GM18858 (cell line): ENCODE results near the gene G6PD.
"Not testable (repeated sequence)": the region's sequence is repeated elsewhere in the genome, so short reads cannot be mapped to it uniquely, and the experiment has no call there.

Experiments
- ATAC-seq: cut with Tn5 transposase; IDR thresholded peaks from one replicate; pipeline ENCODE4 v1.9.1; 2021; ENCODE audit not compliant: unreplicated experiment

G6PD gene

DNA sequence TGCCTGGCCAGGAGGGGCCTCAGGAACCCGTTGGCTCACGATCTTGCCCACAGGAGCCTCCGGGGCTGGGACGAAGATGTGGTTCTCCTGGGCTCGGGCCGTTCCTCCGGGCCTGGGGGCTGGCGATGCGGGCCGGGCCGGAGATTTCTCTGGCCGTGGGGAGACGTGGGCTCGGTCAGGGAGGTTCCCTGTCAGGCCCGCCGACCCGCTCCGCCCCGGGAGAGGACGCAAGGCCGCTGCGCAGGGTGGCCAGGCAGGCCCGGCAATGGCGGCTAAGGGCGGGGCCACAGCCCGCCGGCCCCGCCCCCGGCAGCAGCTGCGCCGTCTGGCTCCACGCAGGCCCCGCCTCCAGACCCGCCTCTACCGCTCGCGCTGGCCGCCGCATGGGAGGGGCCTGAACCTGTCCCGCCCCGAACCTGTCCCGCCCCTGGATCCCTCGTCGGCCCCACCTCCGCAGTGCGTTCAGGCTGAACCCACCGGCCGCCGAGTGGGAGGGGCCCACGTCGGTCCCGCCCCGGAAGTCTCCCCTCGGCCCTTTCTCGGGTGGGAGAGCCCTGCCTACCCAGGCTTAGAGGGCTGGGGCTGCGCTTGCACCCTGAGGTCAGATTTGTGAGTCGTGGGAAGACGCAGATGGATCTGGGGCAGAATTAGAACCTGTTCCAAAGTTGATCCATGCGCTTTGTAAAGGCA is 30.5 kb downstream of the G6PD start, which contains the start of gene FAM3A:
Gene FAM3A, minus strand, starts transcription at position 267 of the 690 bp plus-strand sequence. CDS start 460 bp downstream, outside the sequence.
- peak; percentile 67 for ATAC-seq

DNA sequence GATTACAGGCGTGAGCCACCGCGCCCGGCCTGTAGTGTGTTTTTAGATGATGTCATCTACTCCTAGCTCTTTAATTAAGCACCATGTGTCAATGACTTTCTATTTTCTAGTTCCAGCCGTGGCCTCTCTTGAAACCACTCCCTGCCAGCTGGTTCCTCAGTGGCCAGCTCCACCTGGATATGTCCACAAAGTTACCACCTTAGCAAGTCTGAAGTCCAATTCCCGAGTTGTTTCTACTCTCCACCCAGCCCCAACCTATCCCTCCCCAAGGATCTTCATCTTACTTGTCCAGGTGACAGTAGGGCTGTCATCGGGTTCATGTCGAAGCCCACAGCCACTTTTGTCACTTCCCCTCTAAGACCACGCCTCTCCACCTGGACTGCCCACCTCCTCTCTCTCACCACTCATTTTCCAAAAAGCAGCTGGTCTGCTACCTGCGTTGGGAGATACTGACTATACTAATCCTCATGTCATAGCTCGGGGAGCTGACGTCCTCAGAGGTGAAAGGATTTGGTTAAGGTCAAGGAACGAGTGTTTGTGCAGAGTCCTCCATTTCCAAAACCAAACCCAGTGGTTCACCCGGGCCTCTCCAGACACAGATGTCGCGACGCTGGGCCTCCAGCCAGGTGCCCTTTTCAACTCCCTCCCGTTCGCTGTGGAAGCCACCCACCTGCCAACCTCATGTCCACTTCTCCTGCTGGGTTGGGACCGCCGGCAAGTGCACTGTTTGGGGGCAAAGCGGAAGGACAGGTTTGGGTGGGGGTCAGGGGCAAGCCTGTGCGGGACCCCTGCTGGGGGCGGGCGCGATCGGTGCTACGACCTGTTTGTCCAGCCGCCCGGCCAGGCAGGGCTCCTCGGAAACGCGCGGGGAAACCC is 31.3 kb downstream of the G6PD start:
- ATAC-seq = no peak

DNA sequence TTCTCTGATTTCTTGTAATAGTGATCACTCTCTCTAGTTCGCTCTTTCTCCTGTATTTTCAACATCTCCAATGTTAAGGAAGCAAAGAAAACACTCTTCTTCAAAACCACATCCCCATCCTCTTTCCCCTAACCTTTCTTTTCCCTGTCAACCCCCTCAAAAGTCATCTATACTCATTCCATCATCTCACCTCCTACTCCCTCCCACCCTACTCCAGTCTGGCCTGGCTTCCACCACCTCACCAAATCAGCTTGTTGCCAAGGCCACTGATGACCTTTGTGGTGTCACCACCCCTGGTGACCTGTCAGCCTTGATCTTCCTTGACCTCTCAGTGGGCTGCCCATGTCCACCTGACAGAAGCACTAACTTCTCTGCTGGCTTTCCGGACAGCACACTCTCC is 32.9 kb downstream of the G6PD start:
- ATAC-seq = no peak

DNA sequence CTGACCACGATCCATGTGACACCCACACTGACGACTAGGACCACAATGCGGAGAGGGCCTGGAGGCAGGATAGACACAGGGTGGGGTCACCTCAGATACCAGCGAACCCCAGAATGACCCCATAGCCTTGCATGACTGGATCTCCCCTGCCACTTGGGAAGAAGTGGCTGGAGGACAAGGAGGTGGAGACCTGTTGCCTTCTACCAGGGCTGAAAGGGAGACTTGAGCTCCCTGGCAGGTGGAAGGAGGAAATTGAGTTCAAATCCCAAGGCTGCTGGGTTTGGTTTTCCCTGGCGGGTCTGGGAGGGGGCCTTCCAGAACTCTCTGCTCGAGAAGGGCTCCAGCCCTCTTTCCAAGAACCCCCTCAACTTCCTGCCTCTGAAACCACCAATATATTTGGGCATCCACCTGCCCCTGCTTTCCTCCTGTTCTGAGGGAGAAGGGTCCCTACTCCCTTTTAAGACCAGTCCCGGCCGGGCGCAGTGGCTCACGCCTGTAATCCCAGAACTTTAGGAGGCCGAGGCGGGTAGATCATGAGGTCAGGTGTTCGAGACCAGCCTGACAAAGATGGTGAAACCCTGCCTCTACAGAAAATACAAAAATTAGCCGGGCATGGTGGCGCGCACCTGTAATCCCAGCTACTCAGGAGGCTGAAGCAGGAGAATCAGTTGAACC is 33.6 kb downstream of the G6PD start:
- ATAC-seq = no peak

DNA sequence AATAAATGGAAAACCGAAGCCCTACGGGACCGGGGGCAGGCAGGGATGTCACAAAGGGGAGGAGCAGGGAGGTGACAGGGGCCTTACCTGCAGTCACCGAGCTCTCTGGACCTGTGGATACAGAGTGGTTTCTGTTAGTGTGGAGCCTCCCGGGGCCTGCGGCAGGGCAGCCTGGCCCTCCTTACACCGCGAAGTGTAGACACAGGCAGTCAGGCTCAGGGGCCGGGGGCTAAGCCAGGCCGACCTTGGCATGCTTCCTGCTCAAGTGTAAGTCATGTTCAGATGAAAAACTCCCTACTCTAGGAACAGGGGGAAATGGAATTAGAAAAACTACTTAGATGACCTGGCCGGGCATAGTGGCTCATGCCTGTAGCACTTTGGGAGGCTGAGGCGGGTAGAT is 34.9 kb downstream of the G6PD start:
- ATAC-seq = no peak

DNA sequence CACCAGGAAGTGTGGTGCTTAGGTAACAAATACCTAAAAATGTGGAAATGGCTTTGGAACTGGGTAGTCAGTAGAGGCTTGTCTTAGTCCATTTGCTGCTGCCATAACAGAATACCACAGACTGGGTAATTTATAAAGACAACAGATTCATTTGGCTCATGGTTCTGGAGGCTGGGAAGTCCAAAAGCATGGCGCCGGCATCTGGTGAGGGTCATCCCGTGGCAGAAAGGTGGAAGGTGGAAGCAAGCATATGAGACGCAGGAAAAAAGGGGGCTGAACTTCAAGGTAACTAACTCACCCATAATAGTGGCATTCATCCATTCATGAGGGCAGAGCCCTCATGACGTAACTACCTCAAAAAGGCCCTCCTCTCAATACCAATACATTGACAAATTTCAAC is 37.2 kb downstream of the G6PD start:
- ATAC-seq = no peak

DNA sequence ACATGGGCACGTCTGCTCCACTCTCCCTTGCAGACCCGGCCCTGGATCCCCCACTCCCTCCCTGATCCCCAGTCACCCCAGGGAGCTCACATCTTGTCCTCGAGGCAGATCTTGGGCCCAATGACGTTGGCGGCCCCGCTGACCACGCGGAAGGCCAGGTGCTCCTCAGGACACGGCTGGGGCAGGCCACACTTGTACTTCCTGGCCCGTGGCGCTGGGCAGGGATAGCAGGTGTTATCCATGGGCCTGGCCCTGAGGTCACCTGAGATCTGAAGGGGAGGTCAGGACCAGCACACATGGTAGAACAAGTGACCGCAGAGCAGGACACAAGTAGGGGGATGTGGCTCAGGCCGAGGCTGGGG is 38.3 kb downstream of the G6PD start:
- no peak for ATAC-seq

DNA sequence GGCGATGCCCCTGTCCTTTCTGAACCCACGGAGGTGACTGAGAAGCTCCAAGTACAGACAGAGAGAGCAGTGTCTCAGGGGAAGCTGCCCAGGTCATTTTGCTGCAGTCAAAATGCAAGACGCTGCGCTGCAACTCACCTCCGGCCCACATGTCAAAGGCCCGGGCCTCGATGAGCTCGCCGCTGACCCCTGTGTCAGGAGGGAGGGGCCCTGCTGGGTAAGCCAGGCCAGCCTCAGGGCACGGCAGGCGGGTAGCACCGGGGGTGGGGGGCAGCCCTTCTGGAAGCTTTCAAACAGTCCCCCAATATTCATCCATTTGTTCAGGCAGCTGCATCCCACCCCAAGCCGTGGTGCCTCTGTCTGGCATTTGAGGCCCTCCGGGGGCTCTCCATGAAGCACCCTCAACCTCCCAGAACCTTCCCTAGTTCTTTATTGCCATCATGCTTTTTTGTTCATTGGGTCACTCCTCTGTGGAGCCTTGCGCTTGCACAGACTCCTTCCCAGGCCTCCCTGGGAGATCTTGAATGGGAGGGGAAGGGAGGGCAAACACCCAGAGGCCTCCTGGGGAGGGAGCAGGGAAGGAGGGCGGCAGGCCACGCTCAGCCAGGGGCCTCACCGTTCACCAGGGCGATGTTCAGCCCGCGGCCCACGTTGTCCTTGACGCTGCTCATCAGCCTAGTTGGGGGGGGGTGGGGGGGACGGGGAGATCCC is 38.8 kb downstream of the G6PD start:
- ATAC-seq = no peak

DNA sequence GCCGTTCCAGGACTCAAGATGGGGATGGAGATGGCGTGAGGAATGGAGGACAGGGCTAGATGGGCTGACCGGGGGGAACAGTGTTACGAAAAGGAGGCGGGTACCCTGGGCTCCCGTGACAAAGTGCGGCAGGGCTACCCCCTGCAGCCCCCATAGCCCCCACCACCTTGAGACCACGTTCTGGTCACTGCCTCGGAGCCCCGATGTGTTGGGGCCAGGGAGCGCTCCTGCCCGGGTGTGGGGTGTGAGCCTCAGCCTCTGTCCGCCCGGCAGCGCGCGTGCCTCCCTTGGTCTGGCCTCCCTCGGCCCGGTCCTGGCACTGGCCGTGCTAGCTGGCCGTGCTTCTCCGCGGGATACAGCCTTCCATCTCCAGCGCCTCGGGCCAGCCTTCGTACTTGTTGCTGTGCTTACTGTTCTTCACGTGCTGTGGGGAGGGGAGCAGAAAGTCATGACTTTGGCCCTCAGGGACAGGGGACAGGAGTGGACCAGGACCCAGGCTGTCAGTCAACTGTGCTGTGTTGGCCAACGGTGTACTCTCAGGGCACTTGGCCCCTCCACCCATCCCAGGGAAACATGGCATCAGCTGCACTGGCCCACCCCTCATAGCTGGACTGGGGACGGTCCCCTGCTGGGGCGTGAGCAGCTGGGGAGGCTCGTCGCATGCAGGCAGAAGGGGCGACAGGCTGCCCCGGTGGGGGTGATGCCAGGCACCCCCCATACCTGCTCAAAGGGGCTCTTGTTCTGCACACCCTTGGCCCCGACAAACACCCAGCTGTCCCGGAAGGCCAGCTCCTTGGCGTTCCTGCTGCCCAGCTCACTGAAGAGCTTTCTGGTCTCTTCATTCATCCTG is 39.9 kb downstream of the G6PD start:
- ATAC-seq = no peak

DNA sequence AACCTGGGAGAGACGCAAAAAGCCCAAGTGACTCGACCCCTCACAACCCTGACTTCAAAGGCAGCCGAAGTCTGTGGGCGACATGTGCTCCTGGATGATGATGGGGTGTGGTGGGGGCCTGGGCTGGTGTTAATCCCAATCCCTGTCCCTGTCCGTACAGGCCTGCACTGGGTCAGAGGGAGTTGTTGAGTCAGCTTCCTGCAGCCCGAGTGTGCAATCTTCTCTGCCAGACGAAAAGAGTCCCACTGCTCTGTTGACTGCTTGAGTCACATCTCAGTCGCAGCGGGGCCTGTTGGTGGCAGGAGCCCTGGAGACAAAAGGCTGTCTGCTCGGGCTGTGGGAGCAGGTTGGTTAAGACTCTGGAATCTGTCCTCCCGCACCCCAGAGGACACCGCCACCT is 40.9 kb downstream of the G6PD start:
- no peak for ATAC-seq

DNA sequence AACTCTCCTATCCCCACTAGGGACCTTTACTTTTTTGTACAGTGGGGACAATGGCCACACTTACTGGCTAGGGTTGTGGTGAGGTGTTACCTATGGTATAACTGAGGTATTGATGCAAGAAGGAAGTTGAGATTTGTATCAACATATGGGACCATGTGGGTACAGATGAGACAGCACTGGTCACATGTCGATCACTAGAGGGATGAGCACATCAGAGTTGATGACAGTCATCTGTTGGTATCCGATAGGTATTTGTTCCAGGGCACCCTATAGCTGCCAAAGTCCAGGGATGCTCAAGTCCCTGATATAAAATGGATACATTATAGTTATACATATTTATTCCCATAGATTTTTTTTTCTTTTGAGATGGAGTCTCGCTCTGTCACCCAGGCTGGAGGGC is 43.7 kb downstream of the G6PD start:
- ATAC-seq = no peak

DNA sequence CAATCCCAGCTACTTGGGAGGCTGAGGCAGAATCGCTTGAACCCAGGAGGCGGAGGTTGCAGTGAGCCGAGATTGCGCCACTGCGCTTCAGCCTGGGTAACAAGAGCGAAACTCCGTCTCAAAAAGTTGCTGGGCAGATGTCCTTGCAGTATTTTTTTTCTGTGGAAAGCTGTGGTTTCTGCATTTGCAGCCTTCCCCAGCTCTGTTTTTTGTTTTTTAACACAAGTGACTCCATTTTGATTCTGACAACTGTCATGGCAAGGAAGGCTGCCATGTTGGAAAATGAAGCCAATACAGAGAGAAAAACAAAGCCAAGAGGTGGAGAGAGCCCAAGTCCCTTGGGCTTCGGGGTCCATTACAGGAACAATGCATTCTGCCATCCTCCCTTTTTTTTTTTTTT is 44.5 kb downstream of the G6PD start:
- no peak for ATAC-seq

DNA sequence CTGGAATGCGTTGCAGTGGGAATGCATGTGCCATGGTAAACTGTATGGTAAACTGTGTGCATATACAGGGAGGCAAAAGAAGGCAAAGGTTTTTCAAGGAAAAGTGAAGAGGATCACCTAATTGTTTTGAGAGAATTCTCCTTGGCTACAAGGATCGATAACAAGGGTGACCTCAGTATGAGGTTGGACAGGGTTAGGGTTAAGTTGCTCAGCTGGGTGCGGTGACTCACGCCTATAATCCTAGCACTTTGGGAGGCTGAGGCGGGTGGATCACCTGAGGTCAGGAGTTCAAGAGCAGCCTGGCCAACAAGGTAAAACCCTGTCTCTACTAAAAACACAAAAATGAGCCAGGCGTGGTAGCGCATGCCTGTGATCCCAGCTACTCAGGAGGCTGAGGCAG is 45.2 kb downstream of the G6PD start:
- not testable (repeated sequence) for ATAC-seq

DNA sequence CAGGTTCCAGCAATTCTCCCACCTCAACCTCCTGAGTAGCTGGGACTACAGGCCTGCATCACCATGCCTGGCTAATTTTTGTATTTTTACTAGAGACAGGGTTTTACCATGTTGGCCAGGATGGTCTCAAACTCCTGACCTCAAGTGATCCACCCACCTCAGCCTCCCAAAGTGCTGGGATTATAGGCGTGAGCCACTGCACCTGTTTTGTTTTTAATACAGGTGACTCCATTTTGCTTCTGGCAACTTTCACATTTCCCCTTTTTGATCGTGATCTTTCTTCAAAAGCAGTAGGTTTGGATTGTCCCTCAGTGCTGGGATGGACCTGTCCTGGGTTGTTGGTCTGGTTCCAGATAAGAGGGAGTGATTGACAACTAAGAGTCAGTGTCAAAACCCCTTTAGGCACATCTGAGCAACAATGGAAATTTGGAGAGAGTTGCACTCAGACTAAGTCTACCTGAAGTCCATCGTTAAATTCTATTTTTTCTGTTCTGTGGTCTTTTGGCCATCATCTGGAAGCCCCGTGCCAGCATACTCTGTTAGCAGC is 50.0 kb downstream of the G6PD start:
- ATAC-seq = not testable (repeated sequence)

DNA sequence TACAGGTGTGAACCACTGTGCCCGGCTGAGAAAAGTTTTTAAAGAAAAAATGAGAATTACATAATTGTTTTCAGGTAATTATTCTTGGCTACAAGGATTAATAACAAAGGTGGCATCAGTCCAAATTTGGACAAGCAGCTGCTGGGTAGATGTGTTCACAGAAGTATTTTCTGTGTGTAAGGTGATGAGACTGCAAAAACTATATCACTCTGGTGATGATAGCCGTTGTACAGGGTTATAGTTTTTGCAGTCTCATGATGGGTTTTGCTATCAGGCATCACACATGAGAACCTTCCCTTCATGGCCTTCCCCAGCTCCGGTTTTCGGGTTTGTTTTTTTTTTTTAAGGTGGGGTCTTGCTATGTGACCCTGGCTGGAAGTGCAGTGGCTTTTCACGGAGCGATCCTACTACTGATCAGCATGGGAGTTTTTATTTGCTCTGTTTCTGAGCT is 51.1 kb downstream of the G6PD start:
- no peak for ATAC-seq

DNA sequence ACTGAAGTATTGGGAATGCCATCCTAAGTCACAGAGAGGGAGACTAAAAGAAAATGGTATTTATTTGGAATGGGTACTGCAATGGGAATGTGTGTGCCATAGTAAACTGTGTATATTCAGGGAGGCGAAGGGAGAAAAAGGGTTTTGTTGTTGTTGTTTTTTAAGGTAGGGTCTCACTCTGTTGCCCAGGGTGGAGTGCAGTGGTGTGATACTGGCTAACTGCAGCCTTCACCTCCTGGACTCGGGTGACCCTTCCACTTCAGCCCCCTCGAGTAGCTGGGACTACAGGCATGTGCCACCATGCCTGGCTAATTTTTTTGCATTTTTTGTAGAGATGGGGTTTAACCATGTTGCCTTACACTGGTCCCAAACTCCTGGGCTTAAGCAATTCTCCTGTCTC is 51.9 kb downstream of the G6PD start:
- ATAC-seq = no peak

DNA sequence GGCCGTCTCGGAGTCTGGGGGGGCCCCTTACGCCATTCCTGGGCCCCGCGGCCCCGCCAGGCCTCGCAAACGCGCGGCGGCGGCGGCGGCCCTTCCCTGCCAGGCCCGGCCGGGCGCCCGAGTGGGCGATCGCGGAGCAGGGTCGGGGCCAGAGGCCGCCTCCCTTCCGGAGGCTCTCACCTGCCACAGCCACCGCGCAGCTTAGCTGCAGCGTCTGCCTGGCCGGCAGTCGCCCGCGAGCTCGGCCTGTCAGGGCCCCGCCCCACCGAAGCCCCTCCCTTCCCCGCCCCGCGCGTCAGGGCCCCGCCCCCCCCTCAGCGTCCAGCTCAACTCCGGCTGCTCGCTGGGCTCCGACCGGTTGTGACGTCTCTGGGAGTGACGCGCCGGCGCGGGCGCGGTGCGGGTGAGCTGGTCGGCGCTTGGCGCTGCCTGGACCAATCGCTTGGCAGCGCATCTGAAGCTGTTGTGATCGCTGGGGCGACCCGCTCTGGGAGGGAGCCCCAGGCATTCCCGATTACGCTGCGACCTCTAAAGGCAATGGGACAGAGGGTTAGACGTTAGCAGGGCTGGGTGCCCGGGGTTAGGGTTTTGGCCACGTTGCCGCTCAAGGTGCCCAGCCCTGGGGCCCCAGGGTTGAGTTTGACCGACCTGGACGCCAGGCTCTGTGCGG is 56.1 kb downstream of the G6PD start, which contains the start of gene SLC10A3:
Gene SLC10A3, minus strand, starts transcription at position 216 of the 670 bp plus-strand sequence. CDS start 1,689 bp downstream, outside the sequence.
- peak; percentile 67 for ATAC-seq

DNA sequence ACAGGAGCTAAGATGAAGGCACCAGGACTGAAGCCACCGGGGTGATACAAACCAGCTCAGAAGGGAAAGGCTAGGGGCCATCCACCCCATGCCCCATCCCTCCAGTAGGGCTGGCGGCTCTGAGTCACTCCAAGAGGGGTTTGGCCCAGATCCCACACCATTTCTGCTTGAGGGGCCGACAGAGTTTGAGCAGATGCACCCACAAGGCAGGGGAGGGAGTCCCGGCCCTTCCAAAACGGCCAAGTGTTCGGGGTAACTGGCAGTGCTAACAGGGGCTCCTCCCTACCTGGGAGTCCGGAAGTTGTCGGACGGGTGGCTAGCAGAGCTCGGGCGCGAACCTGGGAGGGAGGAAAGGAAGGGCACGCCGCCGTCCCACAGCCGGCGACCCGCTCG is 56.6 kb downstream of the G6PD start:
- ATAC-seq = peak; percentile 4

DNA sequence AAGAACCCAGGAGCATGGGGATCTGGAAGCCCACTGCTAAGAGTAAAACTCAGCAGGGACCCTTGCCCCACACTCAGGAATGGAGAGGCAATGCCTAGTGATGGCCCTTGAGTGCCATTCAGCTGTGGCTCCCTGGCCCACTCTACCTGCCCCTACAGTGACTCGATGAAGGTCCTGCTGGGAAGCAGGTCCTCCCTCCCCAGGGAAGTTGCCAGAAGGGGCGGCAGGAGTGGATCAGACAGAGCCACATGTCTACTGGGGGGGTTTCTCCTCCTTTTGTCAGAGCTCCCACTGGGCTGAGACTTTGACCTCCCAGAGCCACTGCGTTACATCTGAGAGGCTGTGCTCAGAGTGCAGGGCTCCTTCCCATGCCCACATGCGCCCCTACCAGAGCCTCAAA is 57.5 kb downstream of the G6PD start:
- no peak for ATAC-seq
